Measurements from ENCODE around the gene ATP5F1E. TPM values are rescaled to one million over a fixed set of nuclear protein-coding genes. Genes with fewer than 3 reads are reported as not detected.

The ATP5F1E gene
- total RNA-seq, 1 experiment from 2014 or later: 52.7 TPM

- H2AFZ ChIP-seq (ENCODE audit: low read length): no peak overlapping the region
- H3K9me3 ChIP-seq (ENCODE audit: control insufficient read depth, low read depth, low read length): no peaks in the 10 kb centered on the region
- no peak for TF ChIP-seq CTCF (conservative IDR thresholded peaks at IDR 0.05)
- no peak overlapping the region for H4K91ac ChIP-seq (ENCODE audit: insufficient read length, low read depth, low read length)
- no peak overlapping the region for H3K56ac ChIP-seq (ENCODE audit: insufficient read length, low read depth, low read length)
- H3K4ac ChIP-seq (ENCODE audit: low read depth, low read length): no peak overlapping the region
- no peaks in the 10 kb centered on the region for H3K79me1 ChIP-seq (ENCODE audit: insufficient read depth, low read depth, low read length, poor library complexity, severe bottlenecking)
- no peak overlapping the region for H2AK5ac ChIP-seq (ENCODE audit: insufficient read length, low read length)
- Mint-ChIP-seq H3K27ac (no peak overlapping the region), H3K36me3 (ENCODE audit: insufficient read depth in 1 of 3, low read depth in 3 of 3) (peaks cover 31 to 68% (median 67%) of the 10 kb centered on the region in 3 experiments), H3K27me3 (ENCODE audit: low read depth) (peaks cover 21% of the 10 kb centered on the region), H3K4me3 (no peak overlapping the region; a peak in 1 of 5 replicates), H3K9me3 (no peaks in the 10 kb centered on the region), H3K4me1 (peaks cover 12 to 17% of the 10 kb centered on the region in 2 experiments)
- no peak overlapping the region for H3K14ac ChIP-seq (ENCODE audit: insufficient read depth, low read length)
- H3K79me2 ChIP-seq (ENCODE audit: insufficient read depth, low read length): peaks cover 4% of the 10 kb centered on the region; the same call in 1 of the 2 replicates
- no peak overlapping the region for H2BK120ac ChIP-seq (ENCODE audit: low read depth, low read length, poor library complexity, severe bottlenecking)
- no peak overlapping the region for H3K4me2 ChIP-seq (ENCODE audit: insufficient read depth, insufficient read length, low read length)
- H3K27me3 ChIP-seq (ENCODE audit: insufficient read depth, low read length): no peaks in the 10 kb centered on the region
- no CpG with 5 or more reads among the region's 2 CpGs for WGBS (ENCODE audit: extremely low coverage, insufficient read length, low lambda C conversion rate)
- no peak overlapping the region for H2BK5ac ChIP-seq (ENCODE audit: insufficient read length, low read length)
- H2BK15ac ChIP-seq (ENCODE audit: low read depth, low read length): no peak overlapping the region
- H3K9ac ChIP-seq (ENCODE audit: extremely low read depth, insufficient read length, low read length): no peak overlapping the region
- no peak overlapping the region for H4K8ac ChIP-seq (replicated peaks; ENCODE audit: insufficient read length, low read depth, low read length)
- no peak overlapping the region for H3K27ac ChIP-seq (ENCODE audit: insufficient read length, low read depth, low read length)
- peaks cover 8% of the 10 kb centered on the region for H3K23me2 ChIP-seq (ENCODE audit: insufficient read length, low read depth, low read length, poor library complexity, severe bottlenecking)
- H3K4me1 ChIP-seq (ENCODE audit: insufficient read depth, low read length): peaks cover 3% of the 10 kb centered on the region
- H3T11ph ChIP-seq (ENCODE audit: low read length): no peak overlapping the region
- H3K23ac ChIP-seq (ENCODE audit: insufficient read length, low read depth, low read length): no peak overlapping the region
- no peak overlapping the region for H3K18ac ChIP-seq (ENCODE audit: insufficient read length, low read depth, low read length)
- no peak overlapping the region for H4K5ac ChIP-seq (ENCODE audit: insufficient read length, low read depth, low read length)
- no peak for DNase-seq
- H2BK12ac ChIP-seq (ENCODE audit: insufficient read length, low read depth, low read length): no peak overlapping the region
- no peak overlapping the region for H2BK20ac ChIP-seq (ENCODE audit: low read depth, low read length, poor library complexity, severe bottlenecking)
- no peaks in the 10 kb centered on the region for H4K20me1 ChIP-seq (ENCODE audit: control insufficient read depth, insufficient read depth, insufficient read length)
Measured at GRCh38 chr20:59033616-59034165, 1.6 kb upstream of the ATP5F1E start.
